HG03342 (cell line): ENCODE data around the gene ELMO1.

Source experiments
- ATAC-seq: cut with Tn5 transposase; IDR thresholded peaks from one replicate; pipeline ENCODE4 v1.9.1; 2021; ENCODE audit warnings: mild to moderate bottlenecking, moderate library complexity; ENCODE audit not compliant: unreplicated experiment

Gene ELMO1

GRCh38 chr7:36821617-36822016 lies 627.0 kb downstream of the ELMO1 start:
- no peak for ATAC-seq

- no peak for ATAC-seq
Observed at GRCh38 chr7:36820527-36821170, 628.0 kb downstream of the ELMO1 start.

- no peak for ATAC-seq
Observed at GRCh38 chr7:36819639-36820038, 629.0 kb downstream of the ELMO1 start.

- ATAC-seq, result no peak
Observed at GRCh38 chr7:36814311-36814710, 634.4 kb downstream of the ELMO1 start.

GRCh38 chr7:36811807-36812206 lies 636.9 kb downstream of the ELMO1 start:
- ATAC-seq, result no peak

- ATAC-seq, result no peak
Observed at GRCh38 chr7:36810489-36810888, 638.2 kb downstream of the ELMO1 start.

- ATAC-seq, result no peak
Observed at GRCh38 chr7:36810032-36810431, 638.6 kb downstream of the ELMO1 start.

- ATAC-seq, result no peak
Observed at GRCh38 chr7:36809510-36809909, 639.2 kb downstream of the ELMO1 start.

GRCh38 chr7:36809086-36809485 lies 639.6 kb downstream of the ELMO1 start:
- no peak for ATAC-seq

GRCh38 chr7:36806891-36807290 lies 641.8 kb downstream of the ELMO1 start:
- no peak for ATAC-seq
